Calu3 (cell line): ENCODE measurements around the gene SEC31A. TPM values are rescaled to one million over a fixed set of nuclear protein-coding genes. Genes with fewer than 3 reads are reported as not detected.
A peak's percentile ranks its signal among the peaks of the same experiment; 100 is the strongest.

Experiments used
- BruUV-seq: library from RNA; stranded (reverse); fragments of 400-500 nt; replicated peaks from 2 replicates; lab custom pipeline; 2021; lab: Mats Ljungman, UMichigan
- CTCF ChIA-PET: fragments of 300-600 bp; sonication (Branson Sonifier 250); formaldehyde crosslinking; loops from one replicate; lab custom pipeline; 2022; ENCODE audit warnings: antibody characterized with exemption; lab: Charles Lee
- DNase-seq: peaks from one replicate; pipeline ENCODE4 v3.0.0; 2022
- H3K27ac Mint-ChIP-seq: one replicate; pipeline ENCODE4 v1.8.0; 2022; ENCODE audit warnings: mixed read lengths; ENCODE audit not compliant: unreplicated experiment
- H3K27me3 Mint-ChIP-seq: one replicate; pipeline ENCODE4 v1.8.0; 2022; ENCODE audit warnings: mixed read lengths; ENCODE audit not compliant: unreplicated experiment
- H3K36me3 Mint-ChIP-seq: one replicate; pipeline ENCODE4 v1.8.0; 2022; ENCODE audit warnings: mild to moderate bottlenecking, moderate library complexity, mixed read lengths; ENCODE audit not compliant: insufficient read depth, unreplicated experiment
- H3K4me1 Mint-ChIP-seq: one replicate; pipeline ENCODE4 v1.8.0; 2022; ENCODE audit warnings: mild to moderate bottlenecking, low read depth, mixed read lengths; ENCODE audit not compliant: unreplicated experiment
- H3K4me3 Mint-ChIP-seq: one replicate; pipeline ENCODE4 v1.8.0; 2022; ENCODE audit warnings: mild to moderate bottlenecking, low read depth, moderate library complexity, mixed read lengths; ENCODE audit not compliant: unreplicated experiment
- H3K9me3 Mint-ChIP-seq: one replicate; pipeline ENCODE4 v1.8.0; 2022; ENCODE audit warnings: low read depth, mixed read lengths; ENCODE audit not compliant: unreplicated experiment
- intact Hi-C: fragments of 100-400 bp; cut with micrococcal nuclease; formaldehyde crosslinking; loops from one replicate; pipeline ENCODE4 v1.10.0; 2022; ENCODE audit not compliant: unreplicated experiment
- total RNA-seq: library from RNA; stranded (reverse); gene quantifications from 2 replicates; pipeline ENCODE4 v1.2.3, GENCODE V29; 2022
- TF ChIP-seq, protein P1 (sequence below): fragments of 200-600 bp; IDR thresholded peaks from one replicate; pipeline ENCODE4 v1.8.0; 2022; ENCODE audit warnings: antibody characterized with exemption; ENCODE audit not compliant: unreplicated experiment

Gene SEC31A
- total RNA-seq, 1 experiment from 2014 or later: 108 TPM

DNA sequence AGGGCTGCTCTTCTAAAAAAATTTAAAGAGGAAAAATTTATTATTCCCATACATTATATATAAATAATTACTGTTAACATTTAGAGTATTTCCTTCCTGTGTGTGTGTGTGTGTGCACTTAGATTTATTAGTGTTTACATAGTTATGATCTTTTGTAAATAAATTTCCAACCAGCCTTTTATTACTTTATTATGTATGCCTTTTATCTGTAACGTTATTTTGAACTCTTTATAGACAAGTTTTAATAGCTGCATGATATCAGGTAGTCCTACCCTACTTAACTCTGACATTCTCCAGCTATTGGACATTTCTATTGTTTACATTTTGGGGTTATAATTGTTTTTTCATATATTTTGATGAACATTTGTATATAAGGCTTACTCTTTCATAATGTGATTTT is 18.4 kb upstream of the SEC31A start:
- no peak for DNase-seq
- no TSS peak for BruUV-seq
- Mint-ChIP-seq H3K36me3 (no peaks in the 10 kb centered on the region), H3K4me3 (no peak overlapping the region), H3K4me1 (peaks cover 9% of the 10 kb centered on the region), H3K27ac (no peak overlapping the region), H3K27me3 (no peaks in the 10 kb centered on the region), H3K9me3 (no peaks in the 10 kb centered on the region)
- CTCF ChIA-PET: no interaction called here
- TF ChIP-seq, protein P1, sequence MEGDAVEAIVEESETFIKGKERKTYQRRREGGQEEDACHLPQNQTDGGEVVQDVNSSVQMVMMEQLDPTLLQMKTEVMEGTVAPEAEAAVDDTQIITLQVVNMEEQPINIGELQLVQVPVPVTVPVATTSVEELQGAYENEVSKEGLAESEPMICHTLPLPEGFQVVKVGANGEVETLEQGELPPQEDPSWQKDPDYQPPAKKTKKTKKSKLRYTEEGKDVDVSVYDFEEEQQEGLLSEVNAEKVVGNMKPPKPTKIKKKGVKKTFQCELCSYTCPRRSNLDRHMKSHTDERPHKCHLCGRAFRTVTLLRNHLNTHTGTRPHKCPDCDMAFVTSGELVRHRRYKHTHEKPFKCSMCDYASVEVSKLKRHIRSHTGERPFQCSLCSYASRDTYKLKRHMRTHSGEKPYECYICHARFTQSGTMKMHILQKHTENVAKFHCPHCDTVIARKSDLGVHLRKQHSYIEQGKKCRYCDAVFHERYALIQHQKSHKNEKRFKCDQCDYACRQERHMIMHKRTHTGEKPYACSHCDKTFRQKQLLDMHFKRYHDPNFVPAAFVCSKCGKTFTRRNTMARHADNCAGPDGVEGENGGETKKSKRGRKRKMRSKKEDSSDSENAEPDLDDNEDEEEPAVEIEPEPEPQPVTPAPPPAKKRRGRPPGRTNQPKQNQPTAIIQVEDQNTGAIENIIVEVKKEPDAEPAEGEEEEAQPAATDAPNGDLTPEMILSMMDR: no peak
- intact Hi-C loops: no loop called here

DNA sequence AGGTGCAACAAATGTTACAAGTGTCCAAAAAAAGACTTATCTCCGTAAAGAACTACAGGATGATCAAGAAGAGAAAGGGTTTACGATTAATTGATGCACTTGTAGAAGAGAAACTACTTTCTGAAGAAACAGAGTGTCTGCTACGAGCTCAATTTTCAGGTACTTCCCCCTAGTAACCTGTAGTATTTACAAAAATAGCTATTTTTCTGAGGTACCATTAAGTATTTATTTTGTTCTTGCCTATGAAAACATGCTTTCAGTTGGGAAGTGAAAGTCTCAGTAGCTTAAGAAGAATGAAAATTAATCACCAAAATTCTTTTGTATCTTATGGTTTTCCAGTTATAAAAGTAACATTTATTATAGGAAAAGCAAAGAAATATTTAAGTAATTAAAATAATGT is 15.5 kb upstream of the SEC31A start:
- TF ChIP-seq, protein P1: no peak
- Mint-ChIP-seq H3K27me3 (no peaks in the 10 kb centered on the region), H3K4me3 (no peak overlapping the region), H3K9me3 (no peaks in the 10 kb centered on the region), H3K4me1 (peaks cover 9% of the 10 kb centered on the region), H3K36me3 (no peaks in the 10 kb centered on the region), H3K27ac (no peak overlapping the region)
- intact Hi-C loops: no loop called here
- BruUV-seq: no TSS peak
- CTCF ChIA-PET: no interaction called here
- no peak for DNase-seq

DNA sequence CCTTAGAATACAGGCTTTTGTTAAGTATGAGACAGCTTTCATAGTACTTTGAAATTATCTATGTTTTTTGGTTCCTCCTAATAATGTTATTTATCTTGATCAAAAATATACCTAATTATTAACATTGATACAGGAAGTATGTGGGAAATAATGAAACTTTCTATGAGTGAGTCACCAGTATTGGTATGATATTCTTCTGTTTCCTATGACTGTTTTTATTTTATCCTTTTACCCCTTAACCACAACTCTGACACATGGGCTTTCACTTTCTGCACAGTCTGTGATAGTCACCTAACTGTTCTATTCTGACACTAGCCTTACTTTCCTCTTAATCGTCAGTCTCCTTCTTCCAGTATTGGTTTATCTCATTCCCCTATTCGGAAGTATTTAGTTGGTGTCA is 14.3 kb upstream of the SEC31A start:
- BruUV-seq: no TSS peak
- no peak for DNase-seq
- intact Hi-C loops: no loop called here
- Mint-ChIP-seq H3K4me3 (peak overlapping the region; percentile 56), H3K9me3 (no peaks in the 10 kb centered on the region), H3K36me3 (no peaks in the 10 kb centered on the region), H3K27ac (peak overlapping the region; percentile 79), H3K4me1 (peaks cover 9% of the 10 kb centered on the region), H3K27me3 (no peaks in the 10 kb centered on the region)
- CTCF ChIA-PET: no interaction called here
- TF ChIP-seq, protein P1: no peak

DNA sequence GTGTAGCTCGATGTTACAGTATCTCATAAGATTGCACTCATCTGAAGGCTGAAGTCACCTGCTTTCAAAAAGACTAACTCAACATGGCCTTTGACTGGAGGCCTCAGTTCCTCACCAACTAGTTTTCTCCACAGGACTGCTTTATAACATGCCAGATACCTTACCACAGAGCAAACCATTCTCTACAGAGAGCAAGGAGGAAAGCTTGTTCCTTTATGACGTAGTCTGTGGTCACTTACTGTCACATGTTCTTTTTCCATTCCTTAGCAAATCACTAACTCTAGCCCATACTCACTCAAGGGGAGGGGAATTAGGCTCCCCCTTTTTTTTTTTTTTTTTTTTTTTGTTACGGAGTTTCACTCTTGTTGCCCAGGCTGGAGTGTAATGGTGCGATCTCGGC is 12.8 kb upstream of the SEC31A start:
- CTCF ChIA-PET: no interaction called here
- H3K27me3 Mint-ChIP-seq: no peaks in the 10 kb centered on the region
- peaks cover 9% of the 10 kb centered on the region for H3K4me1 Mint-ChIP-seq
- DNase-seq: no peak
- no peaks in the 10 kb centered on the region for H3K36me3 Mint-ChIP-seq
- BruUV-seq: no TSS peak
- intact Hi-C loops: loop anchor here (5.0 kb wide), 1 partner anchor 109 kb away; the partner anchor contains the start of gene LIN54
- no peaks in the 10 kb centered on the region for H3K9me3 Mint-ChIP-seq
- no peak overlapping the region for H3K4me3 Mint-ChIP-seq
- TF ChIP-seq, protein P1: no peak
- no peak overlapping the region for H3K27ac Mint-ChIP-seq
